Left colon (tissue), 2 donors: ENCODE measurements around the gene MYH6. TPM values are rescaled to one million over a fixed set of nuclear protein-coding genes. Genes with fewer than 3 reads are reported as not detected.
A peak's percentile ranks its signal among the peaks of the same experiment; 100 is the strongest.
"Not testable (repeated sequence)": the region's sequence is repeated elsewhere in the genome, so short reads cannot be mapped to it uniquely, and the experiment has no call there.

Experiments
- ATAC-seq: fragments of 200-7000 bp; cut with Tn5 transposase; one replicate; pipeline ENCODE4 v1.9.1; 2020; ENCODE audit warnings: mild to moderate bottlenecking, moderate library complexity
- DNase-seq, 2 donors: peaks; one replicate each; pipeline ENCODE4 v3.0.0-alpha.2; 2020
- intact Hi-C, 2 donors: fragments of 100-400 bp; cut with DNase I in 1 of 2; cut with micrococcal nuclease in 1 of 2; formaldehyde crosslinking; loops; one replicate each; pipeline versions ENCODE4 v1.11.2 to v1.14.0; 2022; cut with DNase I, micrococcal nuclease
- long read RNA-seq: library from polyadenylated mRNA; unstranded; transcript quantifications from one replicate; pipeline ENCODE4 v2.0.0, GENCODE V29; 2021
- total RNA-seq, 2 donors: library from RNA; stranded (reverse); fragmentation: NEBNext Ultra II Directional; extraction: Animal tissue kit (Norgen Biotek cat#: 25700); gene quantifications; one replicate each; pipeline ENCODE4 v1.2.1, GENCODE V29; 2021
- donor health status: DM: no; HTN: no; CAD: no.
- donor health status: DM: yes; HTN: yes; CAD: no.

Gene MYH6
- not detected for total RNA-seq
- long read RNA-seq, result 0 reads

DNA sequence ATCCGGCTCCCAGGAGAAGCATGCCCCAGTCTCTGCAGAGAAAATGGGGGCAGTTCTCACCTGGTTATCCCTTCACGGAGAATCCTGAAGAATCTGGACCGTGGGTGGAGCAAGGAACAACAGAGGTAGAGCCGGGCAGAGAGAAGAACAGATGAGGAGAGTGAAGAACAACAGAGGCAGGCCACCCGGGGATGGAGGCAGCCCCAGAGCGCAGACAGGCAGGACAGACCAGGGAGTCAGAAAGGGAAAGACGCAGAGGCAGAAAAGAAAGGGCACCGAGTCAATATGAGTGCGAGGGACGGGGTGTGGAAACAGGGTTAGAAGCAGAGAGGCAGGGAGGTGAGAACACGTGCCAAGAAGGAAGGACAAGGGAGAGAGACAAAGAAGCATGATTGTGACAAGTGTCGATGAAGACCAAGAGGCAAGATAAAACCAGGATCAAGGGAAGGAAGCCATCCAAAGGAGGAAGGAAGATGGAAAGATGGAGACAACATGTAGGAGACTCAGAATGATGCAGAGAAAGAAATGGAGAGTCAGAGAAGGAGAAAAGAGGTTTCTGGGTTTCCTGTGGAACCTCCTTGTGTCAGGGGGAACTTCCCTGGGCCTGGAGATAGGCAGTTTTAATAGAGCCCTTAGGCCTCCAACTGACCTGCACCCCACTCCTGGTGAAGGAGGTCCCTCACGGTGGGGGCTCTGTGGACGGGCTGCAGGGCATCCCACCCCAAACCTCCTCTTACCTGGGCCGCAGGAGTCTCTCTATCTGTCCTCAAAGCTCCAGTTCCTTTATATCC is at the start of gene MYH6:
MYH6 (minus strand) TSS at position 758 of the 791 bp plus-strand sequence. CDS start 1,050 bp downstream, outside the sequence.
- DNase-seq (no peak), ATAC-seq (no peak)
- intact Hi-C loops, result no loop called here

DNA sequence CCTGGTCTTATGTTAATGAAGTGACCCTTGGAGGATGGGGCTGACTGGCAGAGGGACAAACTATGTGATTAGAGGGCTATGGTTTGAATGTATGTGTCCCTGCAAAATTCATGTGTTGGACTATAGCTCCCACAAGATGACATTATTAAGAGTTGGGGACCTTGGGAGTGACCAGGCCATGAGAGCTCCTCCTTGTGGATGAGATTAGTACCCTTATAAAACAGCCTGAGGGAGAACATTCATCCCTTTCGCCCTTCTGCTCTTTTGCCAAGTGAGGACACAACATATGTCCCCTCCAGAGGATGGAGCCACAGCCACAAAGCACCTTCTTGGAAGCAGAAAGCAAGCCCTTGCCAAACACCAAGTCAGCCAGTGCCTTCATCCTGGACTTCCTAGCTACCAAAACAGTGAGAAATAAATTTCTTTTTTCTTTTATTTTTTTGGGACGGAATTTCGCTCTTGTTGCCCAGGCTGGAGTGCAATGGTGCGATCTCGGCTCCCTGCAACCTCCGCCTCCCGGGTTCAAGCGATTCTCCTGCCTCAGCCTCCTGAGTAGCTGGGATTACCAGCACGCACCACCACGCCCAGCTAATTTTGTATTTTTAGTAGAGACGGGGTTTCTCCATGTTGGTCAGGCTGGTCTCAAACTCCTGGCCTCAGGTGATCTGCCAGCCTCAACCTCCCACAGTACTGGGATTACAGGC is 49.0 kb upstream of the MYH6 start:
- ATAC-seq, intact Hi-C loops, DNase-seq: not testable (repeated sequence)

DNA sequence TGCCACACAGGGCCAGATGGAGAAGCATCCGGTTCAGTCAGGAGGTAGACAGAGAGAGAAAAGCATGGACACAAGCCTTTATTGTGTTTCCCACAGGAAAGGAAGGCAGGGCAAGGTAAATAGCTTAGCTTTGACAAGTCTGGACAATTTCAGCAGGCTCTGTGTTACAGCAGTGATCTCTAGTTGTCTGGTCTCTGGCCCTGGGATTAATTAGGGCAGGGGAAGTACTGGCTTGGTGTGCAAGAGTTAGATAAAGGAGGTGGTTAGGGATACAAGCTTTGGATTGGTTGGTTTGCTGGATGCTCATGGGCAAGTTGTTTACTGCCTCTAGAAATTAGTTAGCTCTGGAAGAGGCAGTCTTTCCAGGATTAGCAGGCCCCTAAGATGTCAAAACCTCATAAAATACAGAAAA is 46.4 kb upstream of the MYH6 start:
- DNase-seq (no peak), ATAC-seq (no peak)
- intact Hi-C loops, result no loop called here

DNA sequence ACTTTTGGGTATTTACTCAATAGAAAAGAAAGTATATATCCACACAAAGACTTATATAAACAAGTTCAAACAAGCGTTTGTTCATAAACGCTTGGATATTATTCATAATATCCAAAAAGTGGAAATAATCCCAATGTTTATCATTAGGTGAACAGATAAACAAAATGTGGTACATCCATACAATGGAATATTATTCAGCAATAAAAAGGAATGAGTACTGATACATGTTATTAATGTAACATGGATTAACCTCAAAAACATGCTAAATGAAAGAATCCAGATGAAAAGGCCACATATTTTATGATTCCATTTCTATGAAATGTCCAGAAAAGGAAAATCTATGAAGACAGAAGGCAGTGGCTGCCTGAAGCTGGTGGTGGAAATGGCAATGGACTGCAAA is 44.2 kb upstream of the MYH6 start:
- ATAC-seq (no peak), DNase-seq (no peak)
- intact Hi-C loops, result no loop called here

DNA sequence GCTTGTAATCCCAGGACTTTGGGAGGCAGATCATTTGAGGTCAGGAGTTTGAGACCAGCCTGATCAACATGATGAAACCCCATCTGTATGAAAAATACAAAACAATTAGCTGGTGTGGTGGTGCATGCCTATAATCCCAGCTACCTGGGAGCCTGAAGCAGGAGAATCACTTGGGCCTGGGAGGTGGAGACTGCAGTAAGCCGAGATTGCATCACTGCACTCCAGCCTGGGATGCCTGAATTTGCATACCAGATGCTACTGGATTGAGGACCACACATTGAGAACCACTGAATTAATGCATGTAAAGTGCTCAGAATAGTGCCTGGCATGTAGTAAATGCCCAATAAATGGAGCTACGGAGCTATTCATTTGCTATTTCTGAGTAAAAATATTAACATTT is 42.3 kb upstream of the MYH6 start:
- intact Hi-C loops, result no loop called here
- DNase-seq (no peak), ATAC-seq (no peak)

DNA sequence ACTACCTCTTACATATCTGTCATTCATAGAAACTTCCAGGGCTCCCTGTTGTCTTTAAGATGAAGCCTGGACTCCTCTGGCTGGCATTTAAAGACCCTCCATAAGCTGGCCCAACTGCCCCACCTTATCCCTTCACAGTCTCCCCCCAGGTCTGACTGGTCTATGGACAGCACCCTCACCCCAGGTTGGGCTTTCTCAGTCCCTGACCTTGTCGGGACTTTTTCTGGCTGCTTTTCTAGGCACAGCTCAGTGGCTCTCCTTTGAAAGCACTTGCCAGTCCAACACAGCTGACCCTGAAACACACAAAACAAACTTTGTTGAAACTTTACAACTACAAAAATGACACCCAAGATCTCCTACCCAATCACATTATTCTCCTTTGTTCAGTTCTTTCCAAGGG is 41.2 kb upstream of the MYH6 start:
- intact Hi-C loops, result no loop called here
- no peak for ATAC-seq
- no peak for DNase-seq

DNA sequence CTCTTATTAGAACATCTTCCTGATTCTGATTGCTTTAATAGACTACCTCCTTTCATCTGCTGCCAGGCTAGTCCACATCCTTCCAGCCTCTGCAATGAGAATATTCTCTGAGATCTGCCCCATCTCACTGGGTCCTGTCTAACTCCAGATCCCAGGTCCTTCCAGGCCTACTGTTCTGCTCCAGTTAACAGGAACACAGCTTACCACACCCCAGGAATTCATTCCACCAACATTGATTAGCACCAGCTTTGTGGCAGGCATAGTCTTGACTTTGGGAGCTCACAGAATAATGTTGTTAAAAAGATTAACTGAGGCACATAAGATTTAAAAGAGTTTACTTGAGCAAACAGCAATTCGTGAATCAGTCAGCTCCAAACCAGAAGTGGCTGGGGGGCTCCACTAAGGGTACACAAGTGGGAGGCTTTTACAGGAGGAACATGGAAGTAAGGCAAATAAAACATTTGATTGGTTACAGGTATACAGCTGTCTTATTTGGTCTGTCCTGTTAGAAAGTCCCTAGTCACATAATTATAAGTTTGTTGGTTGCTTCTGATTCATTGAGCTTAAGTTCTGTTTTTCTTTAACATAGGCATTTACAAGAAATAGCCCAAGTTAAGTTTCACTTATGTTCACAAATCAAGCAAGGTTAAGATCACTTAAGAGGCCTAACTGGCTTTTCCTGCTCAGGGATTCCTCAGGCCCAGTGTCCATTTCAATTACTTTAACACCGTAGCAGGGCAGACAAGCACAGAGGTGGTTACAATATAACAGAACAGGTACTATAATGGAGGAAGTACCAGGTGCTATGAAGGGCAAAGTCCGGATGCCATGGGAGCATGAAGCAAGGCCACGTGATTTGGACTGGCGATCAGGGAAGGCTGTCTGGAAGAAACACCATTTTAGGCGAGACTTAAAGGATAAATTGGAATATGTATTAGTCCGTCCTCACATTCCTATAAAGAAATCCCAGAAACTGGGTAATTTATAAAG is 39.6 kb upstream of the MYH6 start:
- DNase-seq, result peak; percentile 73 to 88
- intact Hi-C loops, result no loop called here
- peak; percentile 98 for ATAC-seq

DNA sequence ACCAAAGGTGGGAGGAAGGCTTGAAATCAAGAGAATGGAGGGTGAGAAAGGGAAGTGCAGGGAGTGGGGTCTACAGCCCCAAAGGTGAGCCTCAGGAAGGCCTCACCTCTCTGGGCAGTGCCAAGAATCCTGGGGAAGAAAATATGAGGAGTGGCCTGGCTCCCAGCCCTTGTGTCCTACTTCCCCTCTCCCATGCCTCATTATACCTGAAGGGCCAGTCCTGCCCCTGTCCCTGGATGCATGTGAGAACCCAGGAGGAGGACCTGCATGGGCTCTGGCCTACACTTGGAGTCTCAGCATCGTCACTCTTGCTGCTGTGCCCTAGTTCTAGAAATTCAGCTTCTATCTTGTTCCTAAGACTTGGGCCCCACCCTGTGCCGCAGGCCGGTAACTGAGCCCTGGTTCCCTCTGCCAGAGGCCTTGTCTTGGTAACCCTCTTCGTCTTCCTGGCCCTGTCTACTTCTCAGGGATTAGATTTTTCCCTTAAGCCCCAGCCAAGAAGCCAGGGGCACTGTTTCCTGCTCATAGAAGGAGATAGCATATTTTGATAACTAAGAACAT is 38.3 kb upstream of the MYH6 start:
- ATAC-seq (peak; percentile 58), DNase-seq (peak; percentile 44 to 58)
- intact Hi-C loops, result no loop called here

DNA sequence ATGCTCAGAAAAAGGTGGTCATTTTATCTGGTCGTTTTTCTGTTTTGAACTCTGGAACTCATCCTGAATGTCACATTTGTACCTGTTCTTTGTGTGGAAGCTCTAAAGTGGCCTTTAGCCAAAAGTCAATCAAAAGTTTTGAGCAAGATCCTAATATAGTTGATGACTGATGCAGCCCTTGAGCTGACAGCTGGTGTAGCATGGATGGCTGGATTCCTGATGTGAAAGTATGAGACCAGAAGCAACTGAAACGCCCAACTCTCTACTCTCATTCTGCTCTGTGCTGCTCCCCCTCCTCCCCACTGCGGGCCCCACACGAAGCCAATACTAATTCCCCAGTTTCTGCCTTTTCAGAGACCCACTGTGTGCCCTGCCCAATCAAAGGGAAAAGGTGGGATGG is 37.7 kb upstream of the MYH6 start:
- DNase-seq (no peak), ATAC-seq (no peak)
- intact Hi-C loops, result no loop called here

DNA sequence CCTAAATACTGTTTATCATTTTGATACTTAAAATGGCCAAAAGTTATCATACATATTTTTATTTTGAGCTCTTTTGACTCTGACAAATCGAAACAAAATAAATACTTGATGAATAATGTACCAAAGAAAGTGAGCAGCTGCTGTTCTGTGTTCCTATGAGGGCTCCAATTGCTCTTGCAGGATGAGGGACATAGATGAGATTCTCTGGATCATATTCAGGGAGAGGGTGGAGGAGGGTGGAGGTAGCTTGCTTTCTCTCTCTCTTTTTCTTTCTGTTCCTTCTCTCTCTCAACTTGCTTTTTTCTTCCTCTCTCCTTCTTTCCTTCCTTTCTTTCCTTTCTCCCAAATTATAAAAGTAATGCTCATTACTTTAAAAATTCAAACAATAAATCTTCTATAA is 36.2 kb upstream of the MYH6 start:
- intact Hi-C loops, result no loop called here
- no peak for ATAC-seq
- no peak for DNase-seq

DNA sequence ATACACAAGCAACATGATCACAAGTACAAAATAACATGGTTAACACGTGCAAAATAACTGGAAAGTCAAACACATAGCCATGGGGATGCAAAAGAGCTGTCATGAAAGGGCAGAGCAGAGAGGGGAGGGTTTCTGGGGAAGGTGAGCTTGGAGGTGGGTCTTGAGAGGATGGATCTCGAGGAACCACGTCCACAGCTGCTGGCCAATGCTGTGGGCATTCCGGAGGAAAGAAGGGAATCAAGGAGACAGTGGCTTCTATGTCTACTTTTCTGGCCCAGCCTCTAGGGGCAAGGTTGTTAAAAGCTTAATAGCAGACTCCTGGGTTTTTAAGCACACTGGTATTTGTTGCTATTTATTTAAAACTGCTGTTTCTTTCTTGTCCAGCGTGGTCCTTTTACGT is 35.8 kb upstream of the MYH6 start:
- ATAC-seq (no peak), DNase-seq (no peak)
- intact Hi-C loops, result no loop called here

DNA sequence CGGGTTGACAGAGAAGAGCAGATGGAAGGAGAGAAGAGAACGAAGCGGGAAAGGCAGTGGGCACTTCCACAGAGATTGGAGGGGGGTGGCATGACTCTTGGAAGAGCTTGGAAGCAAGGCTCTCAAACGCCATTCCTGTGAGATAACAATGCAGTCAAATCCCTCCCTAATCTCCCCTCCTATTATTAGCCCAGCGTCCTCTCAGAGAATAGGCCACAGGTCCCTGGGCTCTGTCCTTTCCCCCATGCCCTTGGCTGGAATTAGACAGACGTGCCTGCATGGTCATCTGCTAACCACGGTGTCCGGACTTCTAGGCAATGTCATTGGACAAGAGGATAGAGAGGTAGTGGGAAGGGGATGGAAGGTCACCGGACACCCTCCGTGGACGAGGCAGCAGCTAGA is 35.3 kb upstream of the MYH6 start:
- DNase-seq (no peak), ATAC-seq (no peak)
- intact Hi-C loops, result no loop called here

DNA sequence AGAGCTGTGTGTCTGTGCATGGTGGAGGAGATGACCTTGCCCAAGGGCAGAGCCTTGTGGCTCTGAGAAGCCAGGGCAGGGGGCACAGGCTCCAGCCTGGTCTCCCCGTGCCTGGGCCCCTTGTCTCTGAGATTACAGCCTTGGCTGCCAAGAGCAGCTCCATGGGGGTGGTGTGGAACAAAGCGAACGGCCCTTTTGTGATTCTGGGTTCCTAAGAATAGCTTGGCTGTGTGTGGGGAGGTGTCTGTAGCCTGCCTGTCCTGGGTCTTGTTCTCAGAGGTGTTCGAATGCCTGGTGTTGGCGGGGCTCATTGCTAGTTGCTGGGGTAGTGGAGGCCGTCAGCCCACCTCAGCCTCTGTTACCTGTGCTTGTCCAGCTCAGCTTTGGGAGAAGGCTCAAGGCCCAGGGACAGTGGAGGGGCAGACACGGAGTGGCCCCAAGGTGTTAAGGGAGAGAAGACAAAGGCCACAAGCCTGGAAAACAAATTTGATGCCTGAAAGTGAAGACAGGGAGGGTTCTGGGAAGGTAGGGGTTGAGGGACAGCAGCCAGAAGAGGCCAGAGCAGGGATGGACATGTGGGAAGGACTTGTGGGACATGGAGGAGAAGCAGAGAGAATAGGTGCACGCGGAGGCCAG is 34.8 kb upstream of the MYH6 start:
- intact Hi-C loops, result no loop called here
- no peak for DNase-seq
- no peak for ATAC-seq

DNA sequence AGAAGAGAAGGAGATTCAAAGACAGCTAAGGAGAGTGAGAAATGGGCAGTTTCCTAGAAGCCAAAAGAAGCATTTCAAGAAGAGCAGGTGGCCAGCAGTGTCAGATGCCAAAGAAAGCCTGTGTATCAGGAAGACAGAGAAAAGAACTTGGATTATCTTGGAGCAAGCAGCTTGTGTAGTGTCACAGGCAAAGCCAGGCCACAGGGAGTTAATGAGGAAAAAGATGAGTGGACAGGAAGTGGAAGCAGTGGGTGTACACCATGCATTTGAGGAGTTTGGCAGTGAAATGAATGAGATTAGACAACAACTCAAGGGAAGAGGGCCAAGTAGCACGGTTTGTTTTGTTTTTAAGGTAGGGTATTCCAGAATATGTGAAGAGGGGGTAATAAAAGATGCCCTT is 33.0 kb upstream of the MYH6 start:
- ATAC-seq (no peak), DNase-seq (no peak)
- intact Hi-C loops, result no loop called here

DNA sequence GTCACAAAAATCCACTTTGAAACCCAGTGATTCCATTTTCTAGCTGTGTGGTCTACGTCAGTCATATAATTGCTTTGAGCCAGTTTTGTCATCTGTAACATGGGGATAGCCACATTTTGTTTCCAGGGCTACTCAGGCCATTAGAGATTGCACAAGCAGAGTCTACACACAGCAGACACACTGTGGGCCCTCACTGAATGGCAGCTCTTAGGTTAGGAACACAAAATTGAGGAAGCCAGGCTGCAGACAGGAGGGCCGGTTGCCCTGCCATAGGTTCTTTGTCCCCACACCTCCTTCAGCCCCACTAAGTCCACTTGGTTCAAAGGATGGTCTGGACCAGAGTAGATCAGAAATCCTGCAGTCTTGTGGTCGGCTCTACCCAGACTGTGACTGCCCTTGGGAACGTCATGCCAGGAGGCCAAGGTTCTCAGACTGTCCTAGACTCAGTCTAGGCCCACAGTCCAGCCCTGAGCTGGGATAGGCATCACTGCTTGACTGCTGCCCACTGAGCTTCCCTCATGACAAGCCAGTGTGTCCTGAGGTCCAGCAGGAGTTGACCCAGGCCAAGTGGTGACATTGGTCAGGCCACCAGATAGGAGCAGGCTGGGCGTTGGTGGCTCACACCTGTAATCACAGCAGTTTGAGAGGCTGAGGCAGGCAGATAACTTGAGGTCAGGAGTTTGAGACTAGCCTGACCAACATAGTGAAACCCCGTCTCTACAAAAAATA is 31.2 kb upstream of the MYH6 start:
- intact Hi-C loops, result no loop called here
- ATAC-seq (no peak), DNase-seq (no peak)

DNA sequence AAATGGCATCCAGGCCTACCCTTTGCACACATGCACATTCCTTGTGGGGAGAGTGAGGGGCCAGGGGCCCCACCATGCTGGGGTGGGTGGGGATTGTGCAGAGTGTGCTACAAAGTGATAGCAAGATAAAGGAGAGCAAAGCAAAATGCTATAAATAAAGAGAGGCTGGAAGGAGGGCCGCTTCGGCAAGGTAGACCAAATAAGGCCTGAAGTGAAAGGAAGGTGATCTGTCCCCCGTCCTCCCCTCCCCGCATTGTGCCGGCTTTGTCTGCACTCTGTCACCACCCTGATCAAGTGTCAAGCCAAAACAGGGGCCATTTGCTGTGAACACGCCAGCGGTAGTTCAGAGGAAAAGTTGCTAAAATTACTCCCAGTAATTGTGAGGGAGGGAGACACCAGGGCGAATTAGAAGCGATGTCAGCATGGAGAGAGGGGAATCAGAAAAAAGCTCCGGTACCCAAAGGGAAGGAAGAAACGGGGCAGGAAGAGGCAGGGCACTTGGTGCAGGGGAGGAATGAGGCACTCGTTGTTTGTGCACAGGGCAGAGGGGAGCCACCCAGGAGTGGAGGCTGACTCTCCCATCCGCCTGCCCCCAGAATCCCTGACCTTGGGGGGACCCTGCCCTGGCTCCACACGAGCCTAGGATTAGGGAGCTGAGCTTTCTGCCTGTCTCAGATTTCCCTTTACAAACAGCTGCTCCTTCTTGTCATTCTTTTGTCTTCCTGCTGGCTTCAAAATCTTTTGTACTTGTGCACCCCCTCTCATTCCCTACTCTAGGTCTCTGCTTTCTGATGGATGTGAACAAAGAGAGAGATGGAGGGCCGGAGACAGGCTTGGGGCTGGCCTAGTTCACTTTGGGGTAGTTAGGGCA is 30.3 kb upstream of the MYH6 start:
- ATAC-seq (no peak), DNase-seq (no peak)
- intact Hi-C loops, result no loop called here
